HUES6 (cell line): ENCODE results near the gene ACLY.

ENCODE experiments used
- H3K27ac ChIP-seq: 2 replicates; pipeline ENCODE4 v1.7.0; 2013; ENCODE audit warnings: low read depth, mild to moderate bottlenecking, low read length, inconsistent platforms
- H3K27me3 ChIP-seq: 2 replicates; pipeline ENCODE4 v1.6.1; 2013; ENCODE audit warnings: low read length; ENCODE audit not compliant: control insufficient read depth, insufficient read depth
- H3K36me3 ChIP-seq: 2 replicates; pipeline ENCODE4 v1.6.1; 2013; ENCODE audit warnings: low read length; ENCODE audit not compliant: control insufficient read depth, insufficient read depth
- H3K4me1 ChIP-seq: 2 replicates; pipeline ENCODE4 v1.6.1; 2013; ENCODE audit warnings: low read length; ENCODE audit not compliant: control insufficient read depth, insufficient read depth
- H3K4me3 ChIP-seq: 2 replicates; pipeline ENCODE4 v1.5.1; 2013; ENCODE audit warnings: low read depth, low read length
- H3K9ac ChIP-seq: one replicate; pipeline ENCODE4 v1.6.1; 2013; ENCODE audit warnings: mild to moderate bottlenecking, low read length
- H3K9me3 ChIP-seq: 2 replicates; pipeline ENCODE4 v1.6.1; 2013; ENCODE audit warnings: low read depth, low read length; ENCODE audit not compliant: control insufficient read depth, insufficient read depth

ACLY gene

DNA sequence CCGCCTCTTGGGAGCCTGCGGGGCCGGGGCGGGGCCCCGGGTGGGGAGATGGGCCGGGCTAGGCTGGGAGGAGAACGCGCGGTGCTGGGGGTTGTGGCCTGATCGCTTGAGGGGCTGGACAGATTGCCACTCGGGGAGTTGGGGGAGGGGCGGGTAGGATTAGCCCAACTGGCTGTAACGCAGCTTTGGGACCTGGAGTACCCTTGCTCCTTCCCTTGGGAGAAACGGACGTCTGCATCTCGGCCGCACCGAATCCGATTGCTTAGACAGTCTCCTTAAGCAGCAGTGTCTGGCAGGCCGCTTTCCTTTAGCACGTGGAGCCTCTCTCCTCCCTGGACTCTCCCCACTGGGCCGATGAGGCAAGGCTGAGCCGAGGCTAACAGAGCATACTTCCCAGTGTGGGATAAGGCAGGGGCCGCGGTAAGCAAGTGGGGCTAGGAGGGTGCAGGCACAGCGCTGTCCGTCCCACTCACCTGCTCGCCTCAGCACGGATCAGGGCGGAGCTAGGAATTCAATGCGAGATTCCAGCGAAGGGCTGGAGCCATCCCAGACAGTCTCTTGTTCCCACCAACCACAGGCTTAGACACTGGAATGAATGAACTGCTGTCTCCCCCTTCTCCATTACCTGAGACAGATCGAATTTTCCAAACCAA is 540 bp upstream of the ACLY start:
- no peaks in the 10 kb centered on the region for H3K9me3 ChIP-seq
- H3K4me3 ChIP-seq, result peak overlapping the region; percentile 93
- H3K9ac ChIP-seq, result peak overlapping the region; percentile 90
- peaks cover 5% of the 10 kb centered on the region; the same call in 1 of the 2 replicates for H3K36me3 ChIP-seq
- peaks cover 41% of the 10 kb centered on the region for H3K4me1 ChIP-seq
- peak overlapping the region; percentile 61 for H3K27ac ChIP-seq
- no peaks in the 10 kb centered on the region for H3K27me3 ChIP-seq

DNA sequence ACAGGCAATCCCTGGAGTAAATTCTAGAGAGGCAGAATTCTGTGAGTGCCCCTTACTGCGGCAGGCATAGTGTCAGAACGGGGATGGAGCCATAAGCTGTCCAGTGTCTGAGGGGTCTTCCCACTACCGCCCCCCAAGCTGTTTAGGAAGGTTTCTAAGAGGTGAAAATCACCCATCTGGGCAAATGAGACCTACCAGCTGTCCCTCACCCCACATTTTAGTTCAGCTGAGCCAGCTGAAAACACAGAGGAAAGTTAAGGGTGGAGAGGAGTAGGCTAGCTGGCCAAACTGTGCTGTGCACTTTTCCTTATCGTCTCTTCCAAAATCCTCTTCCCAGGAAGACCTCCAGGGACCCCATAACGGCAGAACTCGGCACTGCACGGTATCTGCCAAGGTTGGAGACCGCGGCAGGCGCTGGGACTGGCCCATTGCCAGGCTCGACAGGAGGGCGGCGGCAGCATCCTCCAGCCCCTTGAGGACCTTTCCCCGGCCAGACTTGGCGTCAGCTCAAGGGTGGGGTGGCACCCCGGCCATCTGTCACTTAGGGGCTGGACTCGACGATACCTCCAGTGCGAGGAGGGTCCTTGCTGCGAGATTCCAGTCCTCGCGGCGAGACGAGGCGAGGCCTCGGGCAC is 955 bp downstream of the ACLY start:
- Histone ChIP-seq H3K4me3 (peak overlapping the region; percentile 93), H3K27ac (peak overlapping the region; percentile 90; the same call in 1 of the 2 replicates), H3K9me3 (no peaks in the 10 kb centered on the region), H3K4me1 (peaks cover 44% of the 10 kb centered on the region), H3K27me3 (no peaks in the 10 kb centered on the region), H3K9ac (peak overlapping the region; percentile 98), H3K36me3 (peaks cover 19% of the 10 kb centered on the region)

DNA sequence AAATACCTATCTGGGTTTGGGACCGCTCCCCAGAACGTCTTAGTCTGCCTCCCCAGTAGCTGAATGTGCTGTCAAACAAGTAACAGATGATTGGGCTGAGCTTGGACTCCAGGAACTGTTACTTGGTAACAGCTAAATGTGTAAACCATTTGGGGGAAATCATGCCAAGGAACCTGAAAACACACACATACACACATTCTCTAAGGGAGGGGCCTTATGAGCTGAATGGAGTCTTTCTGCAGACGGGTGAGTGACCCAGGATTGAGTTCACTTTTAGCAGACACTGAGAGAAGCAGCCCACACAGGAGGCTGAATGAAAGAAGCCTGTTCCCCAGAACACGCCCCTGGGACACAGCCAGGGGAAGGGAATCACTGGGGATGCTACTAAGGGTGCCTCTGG is 1.6 kb downstream of the ACLY start:
- Histone ChIP-seq H3K27ac (no peak overlapping the region), H3K4me3 (peak overlapping the region; percentile 93)

DNA sequence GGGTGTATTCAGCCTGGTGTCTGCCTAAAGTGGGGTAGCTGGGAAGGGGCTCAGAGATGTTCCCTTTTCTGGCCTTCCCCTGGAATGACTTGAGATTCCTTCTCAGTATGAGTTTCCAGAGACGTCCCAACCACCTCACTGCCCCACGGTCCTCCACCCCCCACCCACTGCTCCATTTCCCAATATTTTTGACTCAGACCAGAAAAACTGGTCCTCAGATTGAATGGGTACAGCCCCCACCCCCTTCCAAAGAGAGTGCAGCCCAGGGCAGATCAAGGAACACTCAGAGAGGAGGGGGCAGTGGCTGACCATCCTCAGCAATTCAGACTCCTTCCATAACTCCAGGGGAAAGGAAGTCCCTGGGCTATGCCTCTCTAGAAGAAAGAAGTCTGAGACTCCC is 3.2 kb downstream of the ACLY start:
- H3K36me3 ChIP-seq, result peaks cover 41% of the 10 kb centered on the region
- H3K4me1 ChIP-seq, result peaks cover 43% of the 10 kb centered on the region
- peak overlapping the region; percentile 32; the same call in 1 of the 2 replicates for H3K4me3 ChIP-seq
- H3K27ac ChIP-seq, result peak overlapping the region; percentile 1; the same call in 1 of the 2 replicates
- H3K9me3 ChIP-seq, result no peaks in the 10 kb centered on the region
- peak overlapping the region; percentile 5 for H3K9ac ChIP-seq
- H3K27me3 ChIP-seq, result no peaks in the 10 kb centered on the region

More for the DNA sequence above, 1.6 kb downstream of the ACLY start:
- Histone ChIP-seq H3K4me1 (peaks cover 44% of the 10 kb centered on the region), H3K27me3 (no peaks in the 10 kb centered on the region), H3K9ac (peak overlapping the region; percentile 98), H3K36me3 (peaks cover 25% of the 10 kb centered on the region), H3K9me3 (no peaks in the 10 kb centered on the region)

DNA sequence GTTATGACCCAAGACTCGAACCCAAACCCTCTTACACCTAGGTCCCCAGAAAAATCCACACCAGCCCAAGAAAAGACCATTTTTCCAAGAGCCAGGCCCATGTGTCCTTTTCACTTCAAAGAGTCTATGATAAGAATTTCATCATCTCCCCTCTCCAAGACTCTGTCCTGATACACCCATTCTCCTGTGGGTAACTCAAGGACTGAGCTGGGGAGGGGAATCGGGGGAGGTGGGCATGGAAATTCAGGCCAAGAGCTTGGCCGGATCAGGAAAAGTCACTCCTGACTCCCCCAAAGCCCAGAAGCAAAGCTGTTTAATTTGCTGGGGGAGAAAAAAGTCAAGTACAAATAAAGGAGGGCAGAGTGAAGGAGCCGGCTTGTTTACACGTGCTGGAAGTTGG is 3.7 kb downstream of the ACLY start:
- Histone ChIP-seq H3K27me3 (no peaks in the 10 kb centered on the region), H3K4me1 (peaks cover 38% of the 10 kb centered on the region), H3K27ac (peak overlapping the region; percentile 1; the same call in 1 of the 2 replicates), H3K36me3 (peaks cover 46% of the 10 kb centered on the region), H3K9me3 (no peaks in the 10 kb centered on the region), H3K9ac (peak overlapping the region; percentile 5), H3K4me3 (no peak overlapping the region)

DNA sequence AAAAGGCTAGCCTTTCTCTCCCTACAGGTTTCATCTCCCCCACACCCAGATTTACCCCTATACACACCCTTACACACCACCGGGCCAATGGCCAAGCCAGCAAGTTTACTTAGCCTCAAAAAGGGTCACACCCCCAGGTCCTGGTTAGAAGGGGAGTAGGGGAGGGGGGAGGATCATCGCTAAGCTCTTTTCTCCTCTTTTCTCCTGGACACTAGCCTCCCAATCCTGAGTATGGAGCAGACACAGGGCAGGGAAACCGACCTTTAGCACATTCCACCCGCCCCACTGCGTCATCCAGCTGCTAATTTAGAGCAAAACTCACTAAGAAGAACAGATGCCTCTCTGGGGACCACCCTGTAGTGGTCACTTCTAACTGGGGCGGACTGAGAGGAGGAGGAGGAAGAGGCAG is 4.4 kb downstream of the ACLY start:
- Histone ChIP-seq H3K9me3 (no peaks in the 10 kb centered on the region), H3K4me3 (no peak overlapping the region), H3K27ac (no peak overlapping the region; the same call in 1 of the 2 replicates), H3K9ac (no peak overlapping the region), H3K4me1 (peaks cover 31% of the 10 kb centered on the region), H3K27me3 (no peaks in the 10 kb centered on the region), H3K36me3 (peaks cover 53% of the 10 kb centered on the region)

DNA sequence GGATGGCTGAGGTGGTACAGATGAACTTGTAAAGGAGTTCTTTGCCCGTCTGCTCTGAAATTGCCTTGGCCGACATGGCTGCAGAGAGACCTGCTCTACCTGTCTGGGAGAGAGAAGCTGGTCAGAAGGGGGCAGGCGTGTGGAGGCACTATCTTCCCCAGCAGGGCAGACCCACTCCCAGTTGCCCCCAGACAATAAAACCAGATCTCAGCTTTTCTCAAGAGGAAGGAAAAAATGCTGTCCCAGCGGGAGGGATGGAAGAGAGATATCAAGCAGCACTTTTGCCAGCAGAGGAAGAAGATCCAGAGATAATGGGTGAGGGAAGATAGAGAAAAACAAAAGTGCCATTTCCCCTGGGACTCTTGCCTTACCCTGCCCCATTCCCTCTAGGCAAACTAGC is 5.0 kb downstream of the ACLY start:
- no peak overlapping the region for H3K27ac ChIP-seq
- no peaks in the 10 kb centered on the region for H3K9me3 ChIP-seq
- peaks cover 59% of the 10 kb centered on the region for H3K36me3 ChIP-seq
- no peaks in the 10 kb centered on the region for H3K27me3 ChIP-seq
- no peak overlapping the region for H3K9ac ChIP-seq
- H3K4me3 ChIP-seq, result no peak overlapping the region
- H3K4me1 ChIP-seq, result peaks cover 30% of the 10 kb centered on the region

DNA sequence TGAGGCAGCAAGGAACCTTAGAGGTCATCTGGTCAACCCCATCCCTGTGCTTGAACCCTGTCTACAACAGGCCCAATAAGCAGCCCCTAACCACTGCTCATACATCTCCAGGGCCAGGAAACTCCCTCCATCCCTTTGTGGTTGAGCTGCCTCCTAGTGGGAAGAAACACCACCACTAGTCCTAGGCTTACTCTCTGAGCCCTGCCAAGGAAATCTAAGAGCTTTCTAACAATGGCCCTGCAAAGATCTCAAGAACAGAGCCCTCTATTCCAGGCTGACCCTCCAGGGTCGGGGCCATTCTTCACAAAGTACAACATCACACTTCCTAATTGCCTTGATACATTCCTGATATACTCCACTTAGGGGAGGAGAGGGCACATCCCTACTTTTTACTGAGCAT is 5.8 kb downstream of the ACLY start:
- peaks cover 30% of the 10 kb centered on the region for H3K4me1 ChIP-seq
- H3K9ac ChIP-seq, result no peak overlapping the region

DNA sequence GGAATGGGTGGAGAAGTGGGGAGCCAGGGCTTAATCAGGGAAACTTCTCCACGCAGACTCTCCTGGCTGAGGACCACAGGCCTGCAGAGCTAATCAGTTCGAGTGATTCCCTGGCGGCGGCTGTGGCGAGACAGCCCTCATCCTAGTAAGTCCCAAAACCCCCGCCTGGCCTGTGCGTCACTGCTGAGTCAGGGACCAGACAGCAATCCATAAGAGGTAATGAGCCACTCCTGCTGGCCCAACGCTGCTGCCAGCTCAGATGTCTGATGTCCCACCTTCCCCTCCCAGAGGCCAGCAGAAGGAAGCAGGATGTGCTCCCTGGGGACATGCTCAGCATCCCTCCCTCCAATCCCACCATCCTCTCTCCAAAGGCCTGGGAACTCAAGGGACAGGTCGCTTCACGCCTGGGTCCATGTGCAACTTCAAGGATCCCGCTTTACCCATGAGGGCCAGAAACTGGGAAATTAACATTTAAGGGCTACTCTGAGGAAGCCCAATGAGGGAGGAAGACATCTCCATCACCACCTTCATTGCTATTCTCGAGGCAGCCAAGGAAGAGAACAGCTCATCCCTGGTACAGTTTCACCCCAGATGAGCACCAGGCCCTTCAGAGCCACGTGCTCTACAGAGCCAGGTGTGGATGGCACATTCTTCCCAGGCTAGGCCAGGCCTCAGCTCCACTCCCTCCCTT is 7.9 kb downstream of the ACLY start:
- H3K4me3 ChIP-seq, result no peak overlapping the region
- no peak overlapping the region for H3K27ac ChIP-seq
- no peaks in the 10 kb centered on the region for H3K9me3 ChIP-seq
- H3K36me3 ChIP-seq, result peaks cover 88% of the 10 kb centered on the region
- H3K4me1 ChIP-seq, result peaks cover 18% of the 10 kb centered on the region
- no peaks in the 10 kb centered on the region for H3K27me3 ChIP-seq
- H3K9ac ChIP-seq, result no peak overlapping the region

More for the DNA sequence above, 5.8 kb downstream of the ACLY start:
- Histone ChIP-seq H3K9me3 (no peaks in the 10 kb centered on the region), H3K36me3 (peaks cover 67% of the 10 kb centered on the region), H3K27ac (no peak overlapping the region), H3K27me3 (no peaks in the 10 kb centered on the region), H3K4me3 (no peak overlapping the region)

DNA sequence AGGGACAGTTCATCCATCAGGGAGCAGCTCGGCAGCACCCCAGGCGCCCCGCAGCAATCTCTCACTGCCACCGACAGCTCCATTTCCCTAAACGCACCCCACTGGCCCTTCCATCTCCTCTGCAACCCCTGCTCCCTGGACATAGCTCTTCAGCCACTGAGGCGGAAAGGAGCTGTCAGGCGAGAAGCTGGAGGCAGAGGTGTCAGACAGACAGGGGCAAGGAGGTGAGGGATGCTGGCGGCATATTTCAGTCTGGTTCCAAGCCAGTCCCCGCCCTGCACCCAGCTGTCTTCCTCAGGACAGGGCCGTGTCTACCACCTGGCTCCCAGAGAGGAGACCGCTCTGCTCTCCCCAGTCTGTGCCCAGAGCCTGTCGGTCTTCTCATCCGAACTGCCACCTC is 9.7 kb downstream of the ACLY start:
- H3K27me3 ChIP-seq, result no peaks in the 10 kb centered on the region
- H3K27ac ChIP-seq, result no peak overlapping the region
- H3K4me1 ChIP-seq, result peaks cover 1% of the 10 kb centered on the region; the same call in 1 of the 2 replicates
- H3K4me3 ChIP-seq, result no peak overlapping the region
- H3K9me3 ChIP-seq, result no peaks in the 10 kb centered on the region
- H3K9ac ChIP-seq, result no peak overlapping the region
- H3K36me3 ChIP-seq, result peaks cover 100% of the 10 kb centered on the region
